ENCODE measurements around the gene NUDT8. TPM values are rescaled to one million over a fixed set of nuclear protein-coding genes. Genes with fewer than 3 reads are reported as not detected.
"Not testable (repeated sequence)": the region's sequence is repeated elsewhere in the genome, so short reads cannot be mapped to it uniquely, and the experiment has no call there.

NUDT8 gene
- total and polyA plus RNA-seq, 2 experiments from 2014 or later = 5.0 to 15.1 TPM

DNA sequence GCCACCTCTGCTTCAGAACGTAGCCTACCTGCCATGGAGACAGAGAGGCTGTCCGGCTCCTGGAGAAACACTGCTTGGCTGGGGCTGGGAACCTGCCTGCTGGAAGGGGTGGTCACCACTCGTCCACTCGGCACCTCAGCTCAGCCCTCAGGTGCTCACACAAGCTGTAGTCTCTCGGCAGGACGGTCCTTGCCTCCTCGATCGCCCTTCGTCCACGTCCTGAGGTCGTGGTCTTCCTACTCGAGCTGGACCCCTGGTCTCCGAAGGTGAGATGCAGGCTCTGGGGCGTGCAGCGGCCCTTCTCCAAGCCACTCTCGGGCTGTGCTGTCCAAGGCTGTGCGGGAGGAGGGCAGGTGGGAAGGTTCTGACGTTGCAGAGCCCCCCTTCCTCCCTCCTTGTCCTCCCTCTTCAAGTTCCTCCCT, 9.7 kb upstream of the NUDT8 start, which contains the start of gene TBX10 (continued):
- TF ChIP-seq STAT1 (IDR thresholded peaks at IDR 0.05; ENCODE audit: unreplicated experiment) (no peak), CREB1 (CRISPR knock-in tag; IDR thresholded peaks at IDR 0.05; ENCODE audit: low read depth) (no peak), EZH2phosphoT487 (IDR thresholded peaks at IDR 0.05; ENCODE audit: unreplicated experiment) (no peak), JUNB (IDR thresholded peaks at IDR 0.05; ENCODE audit: unreplicated experiment) (no peak)
- TF ChIP-seq, protein P1, sequence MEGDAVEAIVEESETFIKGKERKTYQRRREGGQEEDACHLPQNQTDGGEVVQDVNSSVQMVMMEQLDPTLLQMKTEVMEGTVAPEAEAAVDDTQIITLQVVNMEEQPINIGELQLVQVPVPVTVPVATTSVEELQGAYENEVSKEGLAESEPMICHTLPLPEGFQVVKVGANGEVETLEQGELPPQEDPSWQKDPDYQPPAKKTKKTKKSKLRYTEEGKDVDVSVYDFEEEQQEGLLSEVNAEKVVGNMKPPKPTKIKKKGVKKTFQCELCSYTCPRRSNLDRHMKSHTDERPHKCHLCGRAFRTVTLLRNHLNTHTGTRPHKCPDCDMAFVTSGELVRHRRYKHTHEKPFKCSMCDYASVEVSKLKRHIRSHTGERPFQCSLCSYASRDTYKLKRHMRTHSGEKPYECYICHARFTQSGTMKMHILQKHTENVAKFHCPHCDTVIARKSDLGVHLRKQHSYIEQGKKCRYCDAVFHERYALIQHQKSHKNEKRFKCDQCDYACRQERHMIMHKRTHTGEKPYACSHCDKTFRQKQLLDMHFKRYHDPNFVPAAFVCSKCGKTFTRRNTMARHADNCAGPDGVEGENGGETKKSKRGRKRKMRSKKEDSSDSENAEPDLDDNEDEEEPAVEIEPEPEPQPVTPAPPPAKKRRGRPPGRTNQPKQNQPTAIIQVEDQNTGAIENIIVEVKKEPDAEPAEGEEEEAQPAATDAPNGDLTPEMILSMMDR (conservative IDR thresholded peaks at IDR 0.05; ENCODE audit: low read depth in 2 of 2) = no peak

DNA sequence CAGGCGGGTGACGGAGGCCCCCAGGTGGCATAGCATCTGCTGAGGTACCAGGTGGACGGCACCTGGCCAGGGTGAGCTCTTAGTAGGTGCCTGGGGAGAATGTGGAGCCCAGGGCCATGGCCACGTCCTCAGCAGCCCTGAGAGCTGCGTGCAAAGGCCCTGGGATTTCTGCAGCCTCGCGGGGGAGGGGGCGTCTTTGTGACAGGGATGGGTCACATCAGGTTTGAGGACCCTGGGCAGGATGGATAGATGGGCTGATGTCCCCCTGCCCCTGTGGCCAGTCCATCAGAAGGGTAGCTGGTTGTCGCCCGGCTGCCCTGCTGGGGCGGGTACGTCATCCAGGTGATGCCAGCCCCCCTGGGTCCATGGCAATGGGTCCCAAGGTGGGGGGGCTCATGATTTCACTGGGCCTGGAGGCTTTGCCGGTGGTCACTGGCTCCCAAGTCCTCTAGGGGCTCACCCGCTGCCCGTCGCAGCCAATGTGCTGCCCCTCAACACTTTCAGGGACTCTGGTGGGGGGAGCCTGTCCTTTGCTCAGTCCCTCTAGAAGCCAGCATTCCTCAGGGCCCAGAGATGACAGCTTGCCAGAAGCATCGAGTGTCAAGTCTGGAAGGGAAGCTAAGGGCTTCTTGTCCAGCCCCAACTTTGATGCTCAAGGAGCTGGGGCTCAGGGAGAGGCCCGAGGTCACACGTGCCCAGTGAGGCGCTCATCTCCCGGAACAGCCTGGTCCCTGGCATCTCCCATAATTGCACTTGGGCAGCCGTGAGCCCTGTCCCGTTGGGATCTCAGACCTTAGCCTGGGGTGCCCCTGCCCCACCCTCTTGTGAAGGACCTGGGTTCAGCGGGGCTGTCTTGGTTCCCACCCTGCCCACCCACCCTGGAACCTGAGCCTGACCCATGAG, 9.0 kb upstream of the NUDT8 start:
- Mint-ChIP-seq H3K27me3 (ENCODE audit: insufficient read depth, low read depth, poor library complexity) (peaks cover 16% of the 10 kb centered on the region), H3K4me3 (no peak overlapping the region), H3K9me3 (no peaks in the 10 kb centered on the region; the same call in 2 of the 3 replicates), H3K4me1 (0 out of 3 replicates have a peak, but pooled peaks cover 5% of the 10 kb centered on the region), H3K27ac (no peak overlapping the region), H3K36me3 (ENCODE audit: low read depth) (no peaks in the 10 kb centered on the region; the same call in 2 of the 3 replicates)
- no peak for ATAC-seq
- no peak overlapping the region for H2AFZ ChIP-seq
- peaks cover 8% of the 10 kb centered on the region for H3K27me3 ChIP-seq (ENCODE audit: insufficient read depth)
- H3K27ac ChIP-seq (ENCODE audit: low read depth) = no peak overlapping the region
- no peak for DNase-seq (ENCODE audit: low spot score)
- H4K20me1 ChIP-seq (replicated peaks; ENCODE audit: insufficient read depth) = no peaks in the 10 kb centered on the region
- no peaks in the 10 kb centered on the region for H3K9me2 ChIP-seq (ENCODE audit: insufficient read depth)
- no peak overlapping the region for H3K4me3 ChIP-seq
- no peak for TF ChIP-seq NANOG (IDR thresholded peaks at IDR 0.05; ENCODE audit: borderline replicate concordance)
- no peak for TF ChIP-seq EZH2 (IDR thresholded peaks at IDR 0.05; ENCODE audit: low read depth, unreplicated experiment)
- TF ChIP-seq JUNB (IDR thresholded peaks at IDR 0.05; ENCODE audit: unreplicated experiment) = no peak
- TF ChIP-seq, protein P2, sequence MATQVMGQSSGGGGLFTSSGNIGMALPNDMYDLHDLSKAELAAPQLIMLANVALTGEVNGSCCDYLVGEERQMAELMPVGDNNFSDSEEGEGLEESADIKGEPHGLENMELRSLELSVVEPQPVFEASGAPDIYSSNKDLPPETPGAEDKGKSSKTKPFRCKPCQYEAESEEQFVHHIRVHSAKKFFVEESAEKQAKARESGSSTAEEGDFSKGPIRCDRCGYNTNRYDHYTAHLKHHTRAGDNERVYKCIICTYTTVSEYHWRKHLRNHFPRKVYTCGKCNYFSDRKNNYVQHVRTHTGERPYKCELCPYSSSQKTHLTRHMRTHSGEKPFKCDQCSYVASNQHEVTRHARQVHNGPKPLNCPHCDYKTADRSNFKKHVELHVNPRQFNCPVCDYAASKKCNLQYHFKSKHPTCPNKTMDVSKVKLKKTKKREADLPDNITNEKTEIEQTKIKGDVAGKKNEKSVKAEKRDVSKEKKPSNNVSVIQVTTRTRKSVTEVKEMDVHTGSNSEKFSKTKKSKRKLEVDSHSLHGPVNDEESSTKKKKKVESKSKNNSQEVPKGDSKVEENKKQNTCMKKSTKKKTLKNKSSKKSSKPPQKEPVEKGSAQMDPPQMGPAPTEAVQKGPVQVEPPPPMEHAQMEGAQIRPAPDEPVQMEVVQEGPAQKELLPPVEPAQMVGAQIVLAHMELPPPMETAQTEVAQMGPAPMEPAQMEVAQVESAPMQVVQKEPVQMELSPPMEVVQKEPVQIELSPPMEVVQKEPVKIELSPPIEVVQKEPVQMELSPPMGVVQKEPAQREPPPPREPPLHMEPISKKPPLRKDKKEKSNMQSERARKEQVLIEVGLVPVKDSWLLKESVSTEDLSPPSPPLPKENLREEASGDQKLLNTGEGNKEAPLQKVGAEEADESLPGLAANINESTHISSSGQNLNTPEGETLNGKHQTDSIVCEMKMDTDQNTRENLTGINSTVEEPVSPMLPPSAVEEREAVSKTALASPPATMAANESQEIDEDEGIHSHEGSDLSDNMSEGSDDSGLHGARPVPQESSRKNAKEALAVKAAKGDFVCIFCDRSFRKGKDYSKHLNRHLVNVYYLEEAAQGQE (IDR thresholded peaks at IDR 0.05; ENCODE audit: unreplicated experiment) = no peak
- no peaks in the 10 kb centered on the region for H3F3A ChIP-seq (replicated peaks; ENCODE audit: low read depth)
- no peaks in the 10 kb centered on the region for H3K36me3 ChIP-seq (ENCODE audit: insufficient read depth)
- no peak overlapping the region for H3K4me2 ChIP-seq
- H3K4me1 ChIP-seq (ENCODE audit: insufficient read depth) = no peaks in the 10 kb centered on the region
- H3K79me2 ChIP-seq (replicated peaks; ENCODE audit: insufficient read depth) = no peaks in the 10 kb centered on the region

DNA sequence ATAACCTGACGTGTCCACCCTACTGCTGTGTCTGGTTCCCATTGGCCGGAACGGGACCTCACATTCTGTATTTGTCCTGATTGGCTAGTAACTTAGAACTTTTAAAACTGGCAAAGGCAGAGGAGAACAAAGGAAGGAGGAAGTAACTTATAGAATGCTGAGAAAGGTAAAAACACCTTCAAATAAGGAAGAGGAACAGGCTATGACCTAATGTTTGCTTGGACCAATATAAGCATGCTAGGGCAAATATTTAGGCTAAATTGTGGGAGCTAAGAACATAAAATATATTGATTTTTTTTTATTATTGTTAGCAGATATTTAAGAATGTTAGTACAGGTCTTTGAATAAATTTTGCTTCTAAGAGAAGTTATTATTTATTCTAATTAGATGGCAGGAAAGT, 7.7 kb upstream of the NUDT8 start:
- H3F3A ChIP-seq (replicated peaks; ENCODE audit: low read depth); H2AFZ ChIP-seq; H3K36me3 Mint-ChIP-seq (ENCODE audit: low read depth); DNase-seq (ENCODE audit: low spot score); H3K9me2 ChIP-seq (ENCODE audit: insufficient read depth); H3K4me2 ChIP-seq; H3K4me3 ChIP-seq; H3K4me1 ChIP-seq (ENCODE audit: insufficient read depth); H3K9me3 Mint-ChIP-seq; H3K4me1 Mint-ChIP-seq; H4K20me1 ChIP-seq (replicated peaks; ENCODE audit: insufficient read depth); H3K27me3 ChIP-seq (ENCODE audit: insufficient read depth); H3K4me3 Mint-ChIP-seq; H3K27ac ChIP-seq (ENCODE audit: low read depth); ATAC-seq; H3K36me3 ChIP-seq (ENCODE audit: insufficient read depth); H3K79me2 ChIP-seq (replicated peaks; ENCODE audit: insufficient read depth); H3K27ac Mint-ChIP-seq: not testable (repeated sequence)
- peaks cover 18% of the 10 kb centered on the region for H3K27me3 Mint-ChIP-seq (ENCODE audit: insufficient read depth, low read depth, poor library complexity)

Measured in GM23338 (cell line).